ENCODE data around the gene DDHD1. TPM values are rescaled to one million over a fixed set of nuclear protein-coding genes. Genes with fewer than 3 reads are reported as not detected.

DDHD1 gene
- total and polyA plus RNA-seq, 2 experiments from 2014 or later, result 11.2 to 28.9 TPM

- Histone ChIP-seq H3K4me3 (no peak overlapping the region), H3K4me2 (no peak overlapping the region), H4K20me1 (replicated peaks; ENCODE audit: insufficient read depth) (no peaks in the 10 kb centered on the region; the same call in none of the 2 replicates), H3K27ac (ENCODE audit: low read depth) (no peak overlapping the region), H3K27me3 (ENCODE audit: insufficient read depth) (no peaks in the 10 kb centered on the region), H3F3A (replicated peaks; ENCODE audit: low read depth) (no peaks in the 10 kb centered on the region), H3K9me2 (ENCODE audit: insufficient read depth) (no peaks in the 10 kb centered on the region), H2AFZ (no peak overlapping the region), H3K79me2 (replicated peaks; ENCODE audit: insufficient read depth) (no peaks in the 10 kb centered on the region), H3K4me1 (ENCODE audit: insufficient read depth) (no peaks in the 10 kb centered on the region), H3K36me3 (ENCODE audit: insufficient read depth) (no peaks in the 10 kb centered on the region)
- Mint-ChIP-seq H3K36me3 (ENCODE audit: low read depth) (peaks cover 11% of the 10 kb centered on the region), H3K4me1 (no peaks in the 10 kb centered on the region), H3K27ac (no peak overlapping the region), H3K9me3 (no peaks in the 10 kb centered on the region), H3K27me3 (ENCODE audit: insufficient read depth, low read depth, poor library complexity) (no peaks in the 10 kb centered on the region), H3K4me3 (no peak overlapping the region)
- TF ChIP-seq STAT1 (IDR thresholded peaks at IDR 0.05; ENCODE audit: unreplicated experiment), result no peak
- TF ChIP-seq EZH2phosphoT487 (IDR thresholded peaks at IDR 0.05; ENCODE audit: unreplicated experiment), result no peak
- TF ChIP-seq NANOG (IDR thresholded peaks at IDR 0.05; ENCODE audit: borderline replicate concordance), result no peak
- no peak for TF ChIP-seq ZNF462 (CRISPR knock-in tag; IDR thresholded peaks at IDR 0.05)
- no peak for TF ChIP-seq JUNB (IDR thresholded peaks at IDR 0.05; ENCODE audit: unreplicated experiment)
- no peak for TF ChIP-seq ZNF331 (CRISPR knock-in tag; IDR thresholded peaks at IDR 0.05; ENCODE audit: low read depth)
- no peak for TF ChIP-seq ZNF114 (CRISPR knock-in tag; IDR thresholded peaks at IDR 0.05)
- no peak for TF ChIP-seq CTCF (conservative IDR thresholded peaks at IDR 0.05; ENCODE audit: low read depth in 2 of 2)
- no peak for TF ChIP-seq REST (IDR thresholded peaks at IDR 0.05; ENCODE audit: unreplicated experiment)
- no peak for ATAC-seq
- DNase-seq (ENCODE audit: low spot score), result no peak
These were observed 120.2 kb downstream of the DDHD1 start for GRCh38 chr14:53032838-53033390.

All from GM23338 (cell line).